Tibial artery (tissue), 4 donors: ENCODE data around the gene CMTM8.

ENCODE experiments used
- DNase-seq, 2 donors: peaks; one replicate each; pipeline ENCODE4 v3.0.0-alpha.2; 2019
- H3K27ac ChIP-seq, 2 donors: fragments of 200-600 bp; sonication (generic) in 1 of 2; 1 replicate in 1 of 2; 2 replicates in 1 of 2; pipeline ENCODE4 v1.5.1; 2018 to 2019; ENCODE audit warnings: mild to moderate bottlenecking in 1 of 2
- H3K27me3 ChIP-seq, 2 donors: fragments of 200-600 bp; sonication (generic) in 1 of 2; one replicate each; pipeline versions ENCODE4 v1.5.1 to v1.6.0; 2016 to 2019
- H3K36me3 ChIP-seq, 3 donors: fragments of 200-600 bp; sonication (generic) in 2 of 3; one replicate each; pipeline ENCODE4 v1.5.1; 2016 to 2019; ENCODE audit warnings: mild to moderate bottlenecking in 2 of 3
- H3K4me1 ChIP-seq, 4 donors: fragments of 200-600 bp; sonication (generic) in 2 of 4; 1 replicate in 3 of 4; 2 replicates in 1 of 4; pipeline ENCODE4 v1.5.1; 2016 to 2019
- H3K4me3 ChIP-seq, 2 donors: fragments of 200-600 bp; sonication (generic) in 1 of 2; 1 replicate in 1 of 2; 2 replicates in 1 of 2; pipeline ENCODE4 v1.5.1; 2018 to 2019; ENCODE audit warnings: mild to moderate bottlenecking in 2 of 2
- H3K9me3 ChIP-seq, 3 donors: fragments of 200-600 bp; sonication (generic) in 1 of 3; one replicate each; pipeline ENCODE4 v1.5.1; 2016 to 2019
- intact Hi-C: fragments of 100-400 bp; cut with DNase I; formaldehyde crosslinking; loops from one replicate; pipeline ENCODE4 v1.15.0; 2023; ENCODE audit warnings: low total_unique reads
- TF ChIP-seq, protein P1 (sequence below), 2 experiments: fragments of 200-600 bp in 1 of 2; fragments of 450-650 bp in 1 of 2; IDR thresholded peaks; one replicate each; pipeline ENCODE4 v1.5.1; 2017 to 2019; ENCODE audit warnings: antibody characterized with exemption in 2 of 2, mild to moderate bottlenecking in 1 of 2, moderate library complexity in 1 of 2

CMTM8 gene

GRCh38 chr3:32308378-32308777 lies 69.9 kb downstream of the CMTM8 start:
- TF ChIP-seq, protein P1, sequence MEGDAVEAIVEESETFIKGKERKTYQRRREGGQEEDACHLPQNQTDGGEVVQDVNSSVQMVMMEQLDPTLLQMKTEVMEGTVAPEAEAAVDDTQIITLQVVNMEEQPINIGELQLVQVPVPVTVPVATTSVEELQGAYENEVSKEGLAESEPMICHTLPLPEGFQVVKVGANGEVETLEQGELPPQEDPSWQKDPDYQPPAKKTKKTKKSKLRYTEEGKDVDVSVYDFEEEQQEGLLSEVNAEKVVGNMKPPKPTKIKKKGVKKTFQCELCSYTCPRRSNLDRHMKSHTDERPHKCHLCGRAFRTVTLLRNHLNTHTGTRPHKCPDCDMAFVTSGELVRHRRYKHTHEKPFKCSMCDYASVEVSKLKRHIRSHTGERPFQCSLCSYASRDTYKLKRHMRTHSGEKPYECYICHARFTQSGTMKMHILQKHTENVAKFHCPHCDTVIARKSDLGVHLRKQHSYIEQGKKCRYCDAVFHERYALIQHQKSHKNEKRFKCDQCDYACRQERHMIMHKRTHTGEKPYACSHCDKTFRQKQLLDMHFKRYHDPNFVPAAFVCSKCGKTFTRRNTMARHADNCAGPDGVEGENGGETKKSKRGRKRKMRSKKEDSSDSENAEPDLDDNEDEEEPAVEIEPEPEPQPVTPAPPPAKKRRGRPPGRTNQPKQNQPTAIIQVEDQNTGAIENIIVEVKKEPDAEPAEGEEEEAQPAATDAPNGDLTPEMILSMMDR (IDR thresholded peaks at IDR 0.05) = no peak

GRCh38 chr3:32309654-32310242 lies 71.3 kb downstream of the CMTM8 start:
- no peak for DNase-seq
- H3K4me3 ChIP-seq = no peak overlapping the region
- H3K27ac ChIP-seq = no peak overlapping the region
- no peaks in the 10 kb centered on the region for H3K36me3 ChIP-seq
- H3K4me1 ChIP-seq = peaks cover 0 to 8% (median 5%) of the 10 kb centered on the region in 4 donors
- H3K9me3 ChIP-seq = no peaks in the 10 kb centered on the region
- TF ChIP-seq, protein P1 (IDR thresholded peaks at IDR 0.05) = no peak
- no peaks in the 10 kb centered on the region for H3K27me3 ChIP-seq
- intact Hi-C loops = no loop called here

More at GRCh38 chr3:32308378-32308777, 69.9 kb downstream of the CMTM8 start:
- H3K4me3 ChIP-seq = no peak overlapping the region
- H3K27me3 ChIP-seq = no peaks in the 10 kb centered on the region
- H3K27ac ChIP-seq = no peak overlapping the region
- H3K36me3 ChIP-seq = no peaks in the 10 kb centered on the region
- H3K9me3 ChIP-seq = no peaks in the 10 kb centered on the region
- DNase-seq = no peak
- intact Hi-C loops = no loop called here
- peaks cover 0 to 8% (median 5%) of the 10 kb centered on the region in 4 donors for H3K4me1 ChIP-seq

DNA sequence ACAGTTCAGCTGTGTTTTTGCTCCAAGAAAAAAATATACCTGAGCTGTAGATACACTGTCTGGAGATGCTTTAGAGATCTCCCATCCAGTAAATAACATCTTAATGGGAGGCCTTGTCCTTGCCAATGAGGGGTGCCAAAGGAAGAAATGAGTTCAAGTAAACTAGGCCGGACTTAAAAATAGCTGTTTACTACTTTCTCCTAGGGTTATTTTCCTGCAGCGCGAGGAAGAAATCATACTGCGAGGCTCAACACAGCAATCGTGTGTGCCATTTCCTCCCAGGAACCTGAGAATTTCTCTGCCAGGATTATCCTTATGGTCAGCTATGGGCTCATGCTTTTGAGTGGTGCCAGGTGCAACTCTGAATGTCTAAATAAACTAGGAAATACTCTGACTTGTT lies 71.9 kb downstream of the CMTM8 start:
- Histone ChIP-seq H3K27ac (no peak overlapping the region), H3K36me3 (no peaks in the 10 kb centered on the region), H3K4me1 (peaks cover 0 to 3% (median under 1%) of the 10 kb centered on the region in 4 donors), H3K4me3 (no peak overlapping the region), H3K9me3 (no peaks in the 10 kb centered on the region), H3K27me3 (no peaks in the 10 kb centered on the region)
- intact Hi-C loops = no loop called here
- TF ChIP-seq, protein P1 (IDR thresholded peaks at IDR 0.05) = no peak
- DNase-seq = no peak

- TF ChIP-seq, protein P1 (IDR thresholded peaks at IDR 0.05) = no peak
- DNase-seq = no peak
- intact Hi-C loops = no loop called here
These were observed 72.7 kb downstream of the CMTM8 start for GRCh38 chr3:32310918-32311839.

DNA sequence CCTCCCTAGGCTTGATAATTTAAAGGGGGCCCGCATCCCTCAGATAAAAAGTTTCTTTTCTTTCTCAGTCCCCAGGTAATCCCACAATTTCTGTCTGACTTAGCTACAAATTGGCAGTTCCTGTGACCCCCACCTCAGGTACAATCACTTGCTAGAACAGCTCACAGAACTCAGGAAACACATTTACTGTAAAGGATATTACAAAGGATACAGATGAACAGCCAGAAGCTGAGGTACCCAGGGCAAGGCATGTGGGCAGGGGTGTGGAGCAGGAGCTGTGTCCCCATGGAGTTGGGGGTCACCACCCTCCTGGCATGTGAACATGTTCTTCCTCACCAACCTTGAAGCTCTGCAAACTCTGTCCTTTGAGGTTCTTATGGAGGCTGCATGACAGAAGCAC lies 73.8 kb downstream of the CMTM8 start:
- no peaks in the 10 kb centered on the region for H3K36me3 ChIP-seq
- no peak overlapping the region for H3K4me3 ChIP-seq
- H3K9me3 ChIP-seq = no peaks in the 10 kb centered on the region
- intact Hi-C loops = no loop called here
- H3K27ac ChIP-seq = no peak overlapping the region
- H3K27me3 ChIP-seq = no peaks in the 10 kb centered on the region
- no peaks in the 10 kb centered on the region for H3K4me1 ChIP-seq
- DNase-seq = no peak
- TF ChIP-seq, protein P1 (IDR thresholded peaks at IDR 0.05) = no peak

More at GRCh38 chr3:32310918-32311839, 72.7 kb downstream of the CMTM8 start:
- Histone ChIP-seq H3K27me3 (no peaks in the 10 kb centered on the region), H3K4me3 (no peak overlapping the region), H3K27ac (no peak overlapping the region), H3K9me3 (no peaks in the 10 kb centered on the region), H3K4me1 (no peaks in the 10 kb centered on the region), H3K36me3 (no peaks in the 10 kb centered on the region)
